Measurements from ENCODE around the gene GMIP. TPM values are rescaled to one million over a fixed set of nuclear protein-coding genes. Genes with fewer than 3 reads are reported as not detected.

The GMIP gene
- total RNA-seq, 2 experiments from 2014 or later: 30.1 to 48.7 TPM

DNA sequence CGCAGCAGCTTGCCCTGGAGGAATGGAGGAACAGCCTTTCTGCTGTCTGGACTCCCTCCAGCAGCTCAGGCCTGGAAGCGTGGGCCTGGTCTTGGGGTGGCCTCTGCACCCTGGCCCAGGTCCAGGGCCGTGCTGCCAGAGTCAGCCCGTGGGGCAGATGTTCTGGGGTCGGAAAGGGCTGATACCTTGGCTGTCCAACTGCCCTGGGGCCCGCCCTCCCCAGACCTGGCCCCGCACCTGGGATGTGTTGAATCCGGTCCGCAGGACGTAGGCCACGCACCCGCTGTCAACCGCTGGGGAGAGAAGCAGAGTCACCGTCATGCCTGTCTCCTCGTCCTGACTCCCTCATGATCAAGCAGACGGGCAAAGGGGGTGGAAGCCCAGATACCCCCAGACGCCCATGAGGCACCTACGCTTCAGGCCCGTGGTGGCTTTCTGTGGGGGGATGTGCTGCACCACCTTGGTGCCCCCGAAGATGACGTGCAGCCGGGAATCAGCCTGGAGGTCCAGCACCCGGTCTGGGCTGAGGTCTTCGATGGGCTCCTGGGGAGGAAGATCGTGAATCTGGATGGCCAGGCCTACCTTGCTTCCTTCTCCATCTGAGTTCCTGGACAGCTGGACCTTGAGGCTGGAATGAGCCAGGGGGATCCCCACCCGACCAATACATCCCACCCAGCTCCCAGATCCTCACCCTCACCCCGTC lies 12.3 kb upstream of the GMIP start:
- no peak overlapping the region for H3K27ac ChIP-seq (ENCODE audit: low read depth, low read length, poor library complexity, severe bottlenecking)
- intact Hi-C loops (cut with micrococcal nuclease; ENCODE audit: unreplicated experiment): no loop called here
- H3K79me2 ChIP-seq (ENCODE audit: insufficient read depth, low read depth, low read length): peaks cover under 1% of the 10 kb centered on the region
- TF ChIP-seq, protein P1, sequence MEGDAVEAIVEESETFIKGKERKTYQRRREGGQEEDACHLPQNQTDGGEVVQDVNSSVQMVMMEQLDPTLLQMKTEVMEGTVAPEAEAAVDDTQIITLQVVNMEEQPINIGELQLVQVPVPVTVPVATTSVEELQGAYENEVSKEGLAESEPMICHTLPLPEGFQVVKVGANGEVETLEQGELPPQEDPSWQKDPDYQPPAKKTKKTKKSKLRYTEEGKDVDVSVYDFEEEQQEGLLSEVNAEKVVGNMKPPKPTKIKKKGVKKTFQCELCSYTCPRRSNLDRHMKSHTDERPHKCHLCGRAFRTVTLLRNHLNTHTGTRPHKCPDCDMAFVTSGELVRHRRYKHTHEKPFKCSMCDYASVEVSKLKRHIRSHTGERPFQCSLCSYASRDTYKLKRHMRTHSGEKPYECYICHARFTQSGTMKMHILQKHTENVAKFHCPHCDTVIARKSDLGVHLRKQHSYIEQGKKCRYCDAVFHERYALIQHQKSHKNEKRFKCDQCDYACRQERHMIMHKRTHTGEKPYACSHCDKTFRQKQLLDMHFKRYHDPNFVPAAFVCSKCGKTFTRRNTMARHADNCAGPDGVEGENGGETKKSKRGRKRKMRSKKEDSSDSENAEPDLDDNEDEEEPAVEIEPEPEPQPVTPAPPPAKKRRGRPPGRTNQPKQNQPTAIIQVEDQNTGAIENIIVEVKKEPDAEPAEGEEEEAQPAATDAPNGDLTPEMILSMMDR (conservative IDR thresholded peaks at IDR 0.05; ENCODE audit: low read length): no peak
- no peak for TF ChIP-seq EZH2phosphoT487 (IDR thresholded peaks at IDR 0.05; ENCODE audit: borderline replicate concordance, low read depth, low read length)
- H4K20me1 ChIP-seq (ENCODE audit: insufficient read depth, low read length): no peaks in the 10 kb centered on the region
- H3K9me2 ChIP-seq (ENCODE audit: insufficient read depth, low read length): no peaks in the 10 kb centered on the region
- H3K4me1 ChIP-seq (ENCODE audit: insufficient read depth, low read length, poor library complexity, severe bottlenecking): no peaks in the 10 kb centered on the region
- POLR2A ChIA-PET: interaction anchor here (0.6 kb wide), 1 partner anchor 133 kb away, joined by 3 read pairs; no protein-coding TSS in a partner anchor
- no peak for DNase-seq (ENCODE audit: low spot score)
- H3K9me3 ChIP-seq (ENCODE audit: low read length): no peaks in the 10 kb centered on the region
- no peak overlapping the region for H3K4me3 ChIP-seq (ENCODE audit: low read depth, low read length, poor library complexity, severe bottlenecking)
- H2AFZ ChIP-seq (ENCODE audit: low read length): no peak overlapping the region
- CTCF ChIA-PET (ENCODE audit: unreplicated experiment): no interaction called here
- peaks cover 94% of the 10 kb centered on the region for H3K36me3 ChIP-seq (ENCODE audit: insufficient read depth, low read length)
- no peak overlapping the region for H3K4me2 ChIP-seq (ENCODE audit: low read length)
- no TSS peak for BruUV-seq (replicated peaks)

DNA sequence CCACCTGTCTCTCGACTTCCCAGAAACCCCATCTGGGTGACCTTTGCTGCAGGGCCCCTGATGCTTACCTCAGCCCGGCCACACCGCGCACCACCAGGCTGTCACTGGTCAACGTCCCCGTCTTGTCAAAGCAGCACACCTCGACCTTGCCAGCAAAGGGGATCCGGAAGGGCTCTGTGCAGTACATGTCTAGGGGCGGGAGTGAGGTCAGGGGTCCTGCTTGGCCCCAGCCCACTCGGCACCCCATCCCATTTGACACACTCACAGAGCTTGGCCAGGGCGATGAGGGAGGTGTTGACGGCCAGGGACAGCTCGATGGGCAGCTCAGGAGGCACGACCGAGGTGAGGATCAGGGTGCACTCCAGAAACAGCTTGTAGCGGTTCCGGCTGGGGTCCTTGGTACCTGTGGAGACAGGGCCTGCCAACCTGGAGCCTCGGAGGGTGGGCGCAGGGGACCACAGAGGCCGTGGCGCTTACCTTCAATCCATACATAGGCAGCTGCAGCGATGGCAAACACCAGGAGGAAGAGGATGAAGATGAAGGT lies 11.7 kb upstream of the GMIP start:
- no peak overlapping the region for H3K27ac ChIP-seq (ENCODE audit: low read depth, low read length, poor library complexity, severe bottlenecking)
- peaks cover 99% of the 10 kb centered on the region for H3K36me3 ChIP-seq (ENCODE audit: insufficient read depth, low read length)
- H3K9me3 ChIP-seq (ENCODE audit: low read length): no peaks in the 10 kb centered on the region
- H3K79me2 ChIP-seq (ENCODE audit: insufficient read depth, low read depth, low read length): no peaks in the 10 kb centered on the region; the same call in 1 of the 2 replicates
- no peak for DNase-seq (ENCODE audit: low spot score)
- no peaks in the 10 kb centered on the region for H4K20me1 ChIP-seq (ENCODE audit: insufficient read depth, low read length)
- no peaks in the 10 kb centered on the region for H3K9me2 ChIP-seq (ENCODE audit: insufficient read depth, low read length)
- intact Hi-C loops (cut with micrococcal nuclease; ENCODE audit: unreplicated experiment): no loop called here
- no peak overlapping the region for H3K4me2 ChIP-seq (ENCODE audit: low read length)
- no peaks in the 10 kb centered on the region for H3K4me1 ChIP-seq (ENCODE audit: insufficient read depth, low read length, poor library complexity, severe bottlenecking)
- ChIA-PET CTCF (ENCODE audit: unreplicated experiment) (no interaction called here), POLR2A (interaction anchor here (0.6 kb wide), 1 partner anchor 133 kb away, joined by 3 read pairs; no protein-coding TSS in a partner anchor)
- no TSS peak for BruUV-seq (replicated peaks)
- no peak overlapping the region for H3K4me3 ChIP-seq (ENCODE audit: low read depth, low read length, poor library complexity, severe bottlenecking)
- H2AFZ ChIP-seq (ENCODE audit: low read length): no peak overlapping the region
- TF ChIP-seq EZH2phosphoT487 (IDR thresholded peaks at IDR 0.05; ENCODE audit: borderline replicate concordance, low read depth, low read length): no peak
- TF ChIP-seq, protein P1 (conservative IDR thresholded peaks at IDR 0.05; ENCODE audit: low read length): no peak

DNA sequence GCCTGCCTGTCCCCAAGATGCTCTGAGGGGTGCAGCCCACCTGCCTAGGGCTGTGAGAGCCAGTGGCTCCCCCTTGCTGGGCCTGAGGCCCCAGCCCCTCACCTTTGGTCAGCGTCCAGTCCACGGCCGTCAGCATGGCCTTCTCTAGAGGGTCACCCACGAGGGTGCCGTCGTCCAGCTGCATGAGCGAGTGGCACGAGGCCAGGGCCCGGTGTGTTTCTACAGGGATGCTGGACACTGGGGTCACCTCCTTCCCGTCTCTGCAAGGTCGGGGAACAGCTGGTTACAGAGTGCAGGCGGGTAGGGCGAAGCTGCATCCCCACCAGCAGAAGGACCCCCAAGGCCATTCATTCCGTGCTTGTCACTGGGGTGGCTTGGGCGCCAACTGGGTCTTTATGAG lies 11.0 kb upstream of the GMIP start:
- no TSS peak for BruUV-seq (replicated peaks)
- no peaks in the 10 kb centered on the region for H3K4me1 ChIP-seq (ENCODE audit: insufficient read depth, low read length, poor library complexity, severe bottlenecking)
- H2AFZ ChIP-seq (ENCODE audit: low read length): no peak overlapping the region
- DNase-seq (ENCODE audit: low spot score): no peak
- H3K4me2 ChIP-seq (ENCODE audit: low read length): no peak overlapping the region
- no peaks in the 10 kb centered on the region for H3K9me3 ChIP-seq (ENCODE audit: low read length)
- peaks cover 99% of the 10 kb centered on the region for H3K36me3 ChIP-seq (ENCODE audit: insufficient read depth, low read length)
- no peak overlapping the region for H3K4me3 ChIP-seq (ENCODE audit: low read depth, low read length, poor library complexity, severe bottlenecking)
- TF ChIP-seq, protein P1 (conservative IDR thresholded peaks at IDR 0.05; ENCODE audit: low read length): no peak
- TF ChIP-seq EZH2phosphoT487 (IDR thresholded peaks at IDR 0.05; ENCODE audit: borderline replicate concordance, low read depth, low read length): no peak
- CTCF ChIA-PET (ENCODE audit: unreplicated experiment): no interaction called here
- intact Hi-C loops (cut with micrococcal nuclease; ENCODE audit: unreplicated experiment): no loop called here
- H4K20me1 ChIP-seq (ENCODE audit: insufficient read depth, low read length): no peaks in the 10 kb centered on the region
- no peaks in the 10 kb centered on the region for H3K9me2 ChIP-seq (ENCODE audit: insufficient read depth, low read length)
- no peak overlapping the region for H3K27ac ChIP-seq (ENCODE audit: low read depth, low read length, poor library complexity, severe bottlenecking)
- no peaks in the 10 kb centered on the region for H3K79me2 ChIP-seq (ENCODE audit: insufficient read depth, low read depth, low read length)
- POLR2A ChIA-PET: no interaction called here

Measured in OCI-LY7 (cell line).